ENCODE measurements around the gene POLD2. TPM values are rescaled to one million over a fixed set of nuclear protein-coding genes. Genes with fewer than 3 reads are reported as not detected.

POLD2 gene
- total RNA-seq, 6 experiments from 2014 or later: 36.4 to 73.4 (median 57.3) TPM

DNA sequence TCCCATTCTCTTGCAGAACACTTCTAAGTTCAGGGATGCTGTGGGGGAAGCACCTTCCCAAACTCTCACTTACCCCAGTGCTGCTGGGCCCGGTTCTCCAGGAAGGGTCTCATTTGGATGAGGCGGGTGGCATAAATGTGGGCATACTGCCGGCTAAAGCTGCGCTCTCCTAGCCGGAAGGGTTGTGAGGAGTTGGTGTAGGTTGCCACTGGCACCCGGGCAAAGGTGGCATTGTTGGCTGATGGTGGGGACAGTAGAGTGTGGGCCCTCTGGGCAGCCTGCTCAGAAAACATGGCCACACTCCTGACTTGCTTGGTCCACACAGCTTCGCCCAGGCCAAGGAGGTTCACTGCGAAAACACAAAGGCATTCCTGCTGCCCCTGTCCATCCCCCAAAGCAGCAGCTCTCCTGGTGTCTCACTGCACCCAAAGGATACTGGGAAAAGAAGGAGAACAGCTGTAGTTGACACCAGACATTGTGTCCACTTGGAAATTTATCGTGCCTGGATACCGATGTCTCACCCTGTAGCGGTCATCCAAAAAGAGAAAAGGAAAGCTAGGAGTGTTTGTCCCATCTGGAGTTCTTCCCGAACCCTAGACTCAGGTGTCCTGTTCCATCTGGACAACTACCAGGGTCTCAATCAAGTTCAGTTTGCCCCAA, 1.5 kb downstream of the POLD2 start:
- DNase-seq: no peak
- intact Hi-C loops (cut with DNase I): no loop called here
- H3K27ac ChIP-seq: no peak overlapping the region
- H3K36me3 ChIP-seq: peaks cover 0 to 12% (median 3%) of the 10 kb centered on the region in 4 donors
- peaks cover 0 to 21% (median 8%) of the 10 kb centered on the region in 4 donors for H3K4me1 ChIP-seq
- H3K27me3 ChIP-seq: no peaks in the 10 kb centered on the region
- no peak for TF ChIP-seq POLR2A (IDR thresholded peaks at IDR 0.05)
- TF ChIP-seq, protein P1, sequence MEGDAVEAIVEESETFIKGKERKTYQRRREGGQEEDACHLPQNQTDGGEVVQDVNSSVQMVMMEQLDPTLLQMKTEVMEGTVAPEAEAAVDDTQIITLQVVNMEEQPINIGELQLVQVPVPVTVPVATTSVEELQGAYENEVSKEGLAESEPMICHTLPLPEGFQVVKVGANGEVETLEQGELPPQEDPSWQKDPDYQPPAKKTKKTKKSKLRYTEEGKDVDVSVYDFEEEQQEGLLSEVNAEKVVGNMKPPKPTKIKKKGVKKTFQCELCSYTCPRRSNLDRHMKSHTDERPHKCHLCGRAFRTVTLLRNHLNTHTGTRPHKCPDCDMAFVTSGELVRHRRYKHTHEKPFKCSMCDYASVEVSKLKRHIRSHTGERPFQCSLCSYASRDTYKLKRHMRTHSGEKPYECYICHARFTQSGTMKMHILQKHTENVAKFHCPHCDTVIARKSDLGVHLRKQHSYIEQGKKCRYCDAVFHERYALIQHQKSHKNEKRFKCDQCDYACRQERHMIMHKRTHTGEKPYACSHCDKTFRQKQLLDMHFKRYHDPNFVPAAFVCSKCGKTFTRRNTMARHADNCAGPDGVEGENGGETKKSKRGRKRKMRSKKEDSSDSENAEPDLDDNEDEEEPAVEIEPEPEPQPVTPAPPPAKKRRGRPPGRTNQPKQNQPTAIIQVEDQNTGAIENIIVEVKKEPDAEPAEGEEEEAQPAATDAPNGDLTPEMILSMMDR (IDR thresholded peaks at IDR 0.05): no peak
- 94% methylated on average over 3 of the region's 12 CpGs for WGBS (ENCODE audit: insufficient coverage, low coverage, low lambda C conversion rate, missing lambda C conversion rate)
- H3K4me3 ChIP-seq: no peak overlapping the region
- no peak for ATAC-seq
- H3K9me3 ChIP-seq: no peaks in the 10 kb centered on the region

DNA sequence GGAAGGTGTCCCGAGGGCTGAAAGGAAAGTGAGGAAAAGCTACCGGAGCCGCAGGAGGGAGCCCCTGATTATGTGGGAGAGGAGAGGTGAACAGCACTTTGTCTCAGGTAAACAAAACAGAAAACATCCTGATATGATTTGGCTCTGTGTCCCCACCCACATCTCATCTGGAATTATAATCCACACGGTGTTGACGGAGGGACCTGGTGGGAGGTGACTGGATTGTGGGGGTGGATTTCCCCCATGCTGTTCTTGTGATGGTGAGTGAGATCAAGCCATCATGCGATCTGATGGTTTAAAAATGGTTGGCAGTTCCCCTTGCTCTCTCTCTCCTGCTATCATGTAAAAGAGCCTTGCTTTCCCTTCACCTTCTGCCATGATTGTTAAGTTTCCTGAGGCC, 3.0 kb downstream of the POLD2 start:
- Histone ChIP-seq H3K36me3 (peaks cover 0 to 12% (median 3%) of the 10 kb centered on the region in 4 donors), H3K9me3 (no peaks in the 10 kb centered on the region), H3K4me1 (peaks cover 0 to 18% (median 8%) of the 10 kb centered on the region in 4 donors), H3K27ac (no peak overlapping the region), H3K27me3 (no peaks in the 10 kb centered on the region), H3K4me3 (no peak overlapping the region)
- no peak for DNase-seq
- no peak for TF ChIP-seq POLR2A (IDR thresholded peaks at IDR 0.05)
- TF ChIP-seq, protein P1 (IDR thresholded peaks at IDR 0.05): no peak
- WGBS (ENCODE audit: insufficient coverage, low coverage, low lambda C conversion rate, missing lambda C conversion rate): 94% methylated on average over 4 of the region's 6 CpGs
- intact Hi-C loops (cut with DNase I): no loop called here
- ATAC-seq: no peak

DNA sequence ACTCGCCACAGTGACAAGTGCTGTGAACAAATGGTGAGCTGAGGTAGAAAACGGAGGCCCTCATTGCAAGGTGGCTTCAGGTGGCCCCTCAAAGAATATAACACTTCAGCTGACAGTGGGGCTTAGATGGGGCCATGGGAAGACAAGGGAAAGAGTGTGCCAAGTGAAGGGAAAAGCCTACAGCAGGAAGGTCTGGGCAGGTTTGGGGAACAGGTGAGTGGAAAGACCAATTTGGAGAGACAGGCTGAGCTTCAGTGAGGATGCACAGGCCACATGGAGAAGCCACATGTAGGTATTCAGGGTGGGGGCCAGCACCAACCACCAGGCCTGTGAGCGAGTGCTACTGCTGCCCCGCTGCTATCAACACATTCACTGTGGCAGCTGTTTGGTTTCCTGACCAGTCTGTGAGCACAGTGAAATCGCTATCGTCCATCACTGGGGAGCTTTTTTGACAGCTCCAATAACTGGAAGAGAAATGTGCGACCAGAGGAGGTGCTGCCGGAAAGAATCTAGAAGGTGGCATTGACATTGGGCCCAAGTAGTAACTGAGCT, 3.4 kb downstream of the POLD2 start:
- Histone ChIP-seq H3K27ac (no peak overlapping the region), H3K4me3 (no peak overlapping the region), H3K4me1 (peaks cover 0 to 17% (median 7%) of the 10 kb centered on the region in 4 donors), H3K27me3 (no peaks in the 10 kb centered on the region), H3K36me3 (peaks cover 0 to 12% (median 3%) of the 10 kb centered on the region in 4 donors), H3K9me3 (no peaks in the 10 kb centered on the region)
- 93% methylated on average over 3 of the region's 8 CpGs for WGBS (ENCODE audit: insufficient coverage, low coverage, low lambda C conversion rate, missing lambda C conversion rate)
- no peak for ATAC-seq
- TF ChIP-seq POLR2A (IDR thresholded peaks at IDR 0.05): no peak
- TF ChIP-seq, protein P1 (IDR thresholded peaks at IDR 0.05): no peak
- intact Hi-C loops (cut with DNase I): no loop called here
- DNase-seq: no peak

DNA sequence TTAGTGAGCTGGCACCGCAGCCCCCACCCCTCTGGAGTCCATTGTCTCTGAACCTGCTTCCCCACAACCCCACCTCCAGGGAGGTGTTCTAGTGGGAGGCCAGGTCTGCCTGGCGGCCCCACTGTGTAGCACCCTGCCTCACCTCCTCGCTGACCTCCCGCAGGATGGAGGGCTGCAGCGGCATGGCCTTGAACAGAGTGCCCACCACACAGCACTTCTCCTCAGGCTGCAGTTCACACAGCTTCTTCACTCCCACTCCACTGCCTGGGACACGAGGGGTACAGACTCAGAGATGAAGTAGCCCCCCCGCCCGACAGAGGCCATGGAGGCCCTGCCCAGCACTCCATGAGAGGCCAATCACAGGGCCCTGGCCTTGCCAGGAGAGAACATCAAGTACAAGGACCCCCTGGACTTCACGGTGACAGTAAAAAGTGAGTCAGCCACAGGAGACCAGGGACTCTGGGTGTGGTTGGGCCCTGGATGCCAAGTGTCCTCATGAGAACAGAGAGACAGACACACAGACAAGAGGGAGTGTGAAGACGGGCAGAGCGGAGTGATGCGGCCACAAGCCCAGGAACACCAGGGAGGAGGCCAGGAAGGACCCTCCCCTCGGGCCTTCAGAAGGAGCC, 5.4 kb downstream of the POLD2 start:
- Histone ChIP-seq H3K9me3 (no peaks in the 10 kb centered on the region), H3K36me3 (peaks cover 0 to 12% (median 3%) of the 10 kb centered on the region in 4 donors), H3K27me3 (no peaks in the 10 kb centered on the region), H3K4me3 (no peak overlapping the region), H3K27ac (no peak overlapping the region), H3K4me1 (peaks cover 0 to 14% (median 5%) of the 10 kb centered on the region in 4 donors)
- ATAC-seq: no peak
- no peak for TF ChIP-seq POLR2A (IDR thresholded peaks at IDR 0.05)
- TF ChIP-seq, protein P1 (IDR thresholded peaks at IDR 0.05): no peak
- no peak for DNase-seq
- 86% methylated on average over 1 of the region's 13 CpGs for WGBS (ENCODE audit: insufficient coverage, low coverage, low lambda C conversion rate, missing lambda C conversion rate)
- intact Hi-C loops (cut with DNase I): no loop called here
